ENCODE measurements around the gene RASAL3.

DNA sequence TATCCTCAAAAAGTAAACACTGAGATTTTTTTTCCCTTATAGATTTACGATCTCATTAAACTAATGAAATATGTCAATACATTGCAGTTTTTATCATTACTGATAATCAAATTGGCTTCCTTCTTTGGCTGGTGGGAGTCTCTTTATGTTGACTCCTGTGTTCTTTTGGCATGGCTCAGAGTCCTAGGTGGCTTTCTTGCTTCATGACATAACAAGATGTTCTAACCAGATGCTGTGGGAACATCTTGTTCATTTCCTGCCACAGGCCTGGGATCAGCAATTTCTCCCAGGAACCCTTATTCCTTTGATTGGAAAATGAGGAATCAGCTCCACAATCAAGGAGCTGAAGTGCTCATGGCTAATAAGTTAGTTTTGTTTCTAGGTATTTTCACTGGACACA lies 30.8 kb upstream of the RASAL3 start:
- TF ChIP-seq, protein P1, sequence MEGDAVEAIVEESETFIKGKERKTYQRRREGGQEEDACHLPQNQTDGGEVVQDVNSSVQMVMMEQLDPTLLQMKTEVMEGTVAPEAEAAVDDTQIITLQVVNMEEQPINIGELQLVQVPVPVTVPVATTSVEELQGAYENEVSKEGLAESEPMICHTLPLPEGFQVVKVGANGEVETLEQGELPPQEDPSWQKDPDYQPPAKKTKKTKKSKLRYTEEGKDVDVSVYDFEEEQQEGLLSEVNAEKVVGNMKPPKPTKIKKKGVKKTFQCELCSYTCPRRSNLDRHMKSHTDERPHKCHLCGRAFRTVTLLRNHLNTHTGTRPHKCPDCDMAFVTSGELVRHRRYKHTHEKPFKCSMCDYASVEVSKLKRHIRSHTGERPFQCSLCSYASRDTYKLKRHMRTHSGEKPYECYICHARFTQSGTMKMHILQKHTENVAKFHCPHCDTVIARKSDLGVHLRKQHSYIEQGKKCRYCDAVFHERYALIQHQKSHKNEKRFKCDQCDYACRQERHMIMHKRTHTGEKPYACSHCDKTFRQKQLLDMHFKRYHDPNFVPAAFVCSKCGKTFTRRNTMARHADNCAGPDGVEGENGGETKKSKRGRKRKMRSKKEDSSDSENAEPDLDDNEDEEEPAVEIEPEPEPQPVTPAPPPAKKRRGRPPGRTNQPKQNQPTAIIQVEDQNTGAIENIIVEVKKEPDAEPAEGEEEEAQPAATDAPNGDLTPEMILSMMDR (conservative IDR thresholded peaks at IDR 0.05; ENCODE audit: low read depth, low read length), result no peak
- TF ChIP-seq EZH2 (IDR thresholded peaks at IDR 0.05; ENCODE audit: low read length, unreplicated experiment), result no peak

Data from PC-3 (cell line).